NK-92 treated with Interleukin-12 subunit alpha and Interleukin-12 subunit beta, amount 100 ng/mL, for 24 hours (cell line): Measurements from ENCODE around the gene CAPNS1.

Experiments used
- DNase-seq: peaks from one replicate; lab custom pipeline; 2025; lab: John Stamatoyannopoulos, UW

Gene CAPNS1

DNA sequence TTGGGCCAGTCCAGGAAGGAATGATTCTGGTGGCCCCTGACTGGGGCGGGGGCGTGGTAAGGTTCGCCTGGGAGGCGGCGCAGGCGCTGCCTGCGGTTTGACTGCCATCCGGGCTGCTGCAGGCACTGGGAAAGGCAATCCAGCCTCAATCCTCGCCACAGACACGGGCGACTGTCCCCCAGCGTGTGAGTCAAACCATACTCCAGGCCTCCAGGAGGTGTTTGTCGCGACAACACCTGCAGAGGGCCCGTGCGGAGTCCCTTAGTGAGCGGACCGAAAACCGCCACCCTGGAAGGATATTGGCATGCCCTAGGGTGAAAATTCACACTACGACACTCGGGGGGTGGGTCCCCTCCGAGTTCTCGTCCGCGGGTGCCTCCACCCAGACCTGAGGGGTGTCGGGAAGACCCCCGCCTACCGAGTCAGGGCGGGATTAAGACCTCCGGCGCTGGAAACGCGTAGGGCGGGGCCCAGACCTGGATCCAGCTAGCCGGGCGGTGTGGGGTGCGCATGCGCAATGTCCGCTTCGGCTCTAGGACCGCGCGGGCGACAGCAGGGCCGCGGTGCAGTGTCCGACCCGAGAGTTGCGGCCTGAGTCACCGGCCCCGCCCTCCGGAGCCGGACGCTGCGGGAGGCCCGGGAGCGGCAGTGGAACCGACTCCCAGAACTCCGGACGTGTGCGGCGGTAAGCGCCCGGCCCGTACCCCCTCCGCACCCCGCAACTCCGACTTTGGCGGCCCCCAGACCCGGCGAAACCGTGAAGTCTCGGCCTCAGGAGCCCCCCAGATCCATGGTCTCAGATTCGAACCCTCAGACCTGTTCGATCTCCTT is at the start of gene CAPNS1:
Gene CAPNS1, plus strand, starts transcription at position 594 of the 831 bp plus-strand sequence. CDS start 946 bp downstream, outside the sequence.
- peak; percentile 93 for DNase-seq

- no peak for DNase-seq
Observed at GRCh38 chr19:36090910-36091695, 48.8 kb upstream of the CAPNS1 start.

DNA sequence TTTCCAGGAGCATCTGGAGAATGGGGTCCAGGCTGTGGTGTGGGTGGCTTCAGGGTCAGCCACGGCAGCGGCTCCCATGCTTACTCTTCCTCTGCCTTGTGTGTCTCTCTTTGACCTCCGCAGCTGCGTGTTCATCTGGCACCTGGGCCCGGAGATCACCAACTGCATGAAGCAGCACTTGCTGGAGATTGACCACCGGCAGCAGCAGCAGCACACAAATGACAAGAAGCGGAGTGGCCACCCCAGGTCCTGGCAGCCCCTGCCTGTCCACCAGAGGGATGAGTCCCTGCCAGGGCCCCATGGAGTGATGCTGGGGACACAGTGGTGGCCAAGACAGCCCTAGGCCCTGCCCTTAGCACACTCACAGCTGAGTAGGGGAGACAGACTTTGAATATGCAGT is 47.3 kb upstream of the CAPNS1 start:
- no peak for DNase-seq

DNA sequence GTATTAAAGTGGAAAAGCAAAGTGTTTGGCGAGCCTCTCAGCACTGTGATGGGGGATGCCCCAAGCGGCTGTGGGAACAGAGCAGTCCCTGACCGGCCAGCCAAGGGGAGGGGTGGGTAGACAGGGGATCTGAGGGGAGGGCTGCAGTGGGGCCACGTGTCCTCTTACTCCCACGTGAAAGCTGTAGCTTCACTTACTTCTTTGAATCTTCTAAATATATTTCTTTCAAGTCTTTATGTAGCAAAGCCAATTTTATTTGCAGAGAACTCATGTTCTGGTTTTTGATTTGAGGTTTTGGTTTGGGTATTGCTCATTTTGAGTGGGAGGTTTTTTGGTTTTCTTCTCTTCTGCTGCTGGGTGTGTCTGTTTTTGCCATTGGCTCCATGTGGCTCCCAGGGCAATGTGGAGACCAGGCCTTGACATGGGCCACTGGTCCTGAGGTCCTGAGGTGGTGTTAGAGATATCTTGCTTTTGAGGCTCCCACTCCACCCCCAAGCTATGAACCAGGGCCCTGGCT is 46.7 kb upstream of the CAPNS1 start:
- DNase-seq: no peak

- no peak for DNase-seq
Observed at GRCh38 chr19:36093687-36094086, 46.2 kb upstream of the CAPNS1 start.

GRCh38 chr19:36097036-36097435 is 42.8 kb upstream of the CAPNS1 start:
- DNase-seq: no peak

GRCh38 chr19:36099166-36099785 is 40.6 kb upstream of the CAPNS1 start:
- no peak for DNase-seq

- DNase-seq: no peak
Observed at GRCh38 chr19:36100476-36100875, 39.4 kb upstream of the CAPNS1 start.

DNA sequence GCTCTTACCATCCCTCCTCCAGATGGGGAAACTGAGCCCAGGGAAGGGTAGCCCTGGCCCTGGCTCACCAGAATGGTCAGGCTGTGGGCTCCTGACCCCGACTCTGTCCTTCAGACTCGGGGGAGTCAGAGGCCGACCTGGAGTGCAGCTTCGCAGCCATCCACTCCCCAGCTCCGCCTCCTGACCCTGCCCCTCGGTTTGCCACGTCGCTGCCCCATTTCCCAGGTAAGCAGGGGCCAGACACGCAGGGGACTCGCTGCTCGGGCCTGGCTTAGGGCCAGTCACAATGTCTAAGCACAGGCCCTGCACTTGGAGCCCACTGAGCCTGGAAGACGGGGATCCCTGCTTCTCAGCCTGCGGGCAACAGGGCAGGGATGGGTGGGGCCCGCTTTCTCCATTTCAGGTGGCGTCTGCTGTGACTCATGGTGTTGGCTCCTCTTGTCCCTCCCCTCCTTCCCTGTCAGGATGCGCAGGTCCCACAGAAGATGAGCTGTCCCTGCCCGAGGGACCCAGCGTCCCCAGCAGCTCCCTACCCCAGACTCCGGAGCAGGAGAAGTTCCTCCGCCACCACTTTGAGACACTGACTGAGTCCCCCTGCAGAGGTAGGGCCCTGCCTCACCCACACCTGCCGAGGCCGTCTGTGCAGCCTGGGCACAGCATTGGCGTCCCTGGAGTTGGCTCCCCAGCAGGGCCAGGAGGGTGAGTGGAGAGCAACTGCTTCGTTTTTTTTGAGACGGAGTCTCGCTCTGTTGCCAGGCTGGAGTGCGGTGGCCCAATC is 38.1 kb upstream of the CAPNS1 start:
- no peak for DNase-seq

- no peak for DNase-seq
Observed at GRCh38 chr19:36103040-36103626, 36.7 kb upstream of the CAPNS1 start.

GRCh38 chr19:36103842-36104552 is 35.9 kb upstream of the CAPNS1 start:
- no peak for DNase-seq

GRCh38 chr19:36106441-36106840 is 33.4 kb upstream of the CAPNS1 start:
- no peak for DNase-seq

DNA sequence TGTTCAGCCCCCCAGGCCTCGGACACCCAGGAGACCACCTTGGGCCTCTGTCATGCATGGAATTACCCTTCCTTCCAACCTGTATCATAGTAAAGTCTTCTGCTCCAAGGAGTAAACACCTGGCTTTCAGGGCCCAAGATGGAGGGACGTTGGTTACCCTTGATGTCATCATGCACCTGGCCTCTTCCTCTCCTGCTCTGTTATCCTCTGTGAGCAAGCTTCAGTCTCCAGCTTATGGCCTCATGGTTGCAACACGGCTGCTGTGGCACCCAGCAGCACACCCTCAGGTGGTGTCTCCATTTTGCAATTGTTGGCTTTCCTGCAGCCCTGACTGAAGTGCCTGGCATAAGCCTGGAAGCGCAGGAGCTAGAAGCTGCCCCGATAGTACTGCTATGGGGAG is 32.9 kb upstream of the CAPNS1 start:
- DNase-seq: no peak

- no peak for DNase-seq
Observed at GRCh38 chr19:36108684-36109083, 31.2 kb upstream of the CAPNS1 start.

DNA sequence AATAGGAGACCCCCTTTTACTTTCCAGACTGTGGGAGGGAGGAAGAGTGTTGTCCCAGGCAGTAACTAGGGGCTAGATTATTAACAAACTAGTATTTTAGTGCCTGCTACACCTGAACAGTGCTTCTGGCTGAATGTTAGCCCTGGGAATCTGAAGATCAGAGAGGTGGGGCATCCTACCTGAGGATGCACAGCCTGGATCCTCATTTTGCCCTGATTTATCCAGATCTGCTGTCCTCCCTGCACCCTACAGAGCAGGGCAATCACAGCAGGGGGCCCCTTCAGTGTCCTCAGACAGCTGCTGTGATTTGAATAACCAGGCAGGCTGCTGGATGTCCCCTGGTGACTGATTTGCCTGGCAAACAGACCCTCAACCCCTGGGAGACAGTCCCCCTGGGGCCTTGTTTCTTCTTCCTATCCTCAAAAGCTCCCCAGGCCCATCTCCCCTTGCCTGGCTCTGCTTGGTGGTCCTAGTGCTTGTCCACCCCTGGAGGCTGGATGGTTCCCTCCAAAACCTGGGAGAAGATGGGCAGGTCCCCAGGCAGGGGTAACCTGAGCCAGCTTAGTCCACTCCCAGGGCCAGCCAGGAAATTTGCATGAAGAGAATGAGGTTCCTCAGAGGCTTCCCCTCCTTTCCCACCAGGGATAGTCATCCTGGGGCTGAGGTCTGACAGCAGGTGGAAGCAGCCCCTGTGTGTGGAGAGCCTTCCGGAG is 29.2 kb upstream of the CAPNS1 start, which contains the start of gene OVOL3:
Gene OVOL3, plus strand, starts transcription at position 657 of the 713 bp plus-strand sequence. CDS start 60 bp downstream, outside the sequence.
- no peak for DNase-seq

DNA sequence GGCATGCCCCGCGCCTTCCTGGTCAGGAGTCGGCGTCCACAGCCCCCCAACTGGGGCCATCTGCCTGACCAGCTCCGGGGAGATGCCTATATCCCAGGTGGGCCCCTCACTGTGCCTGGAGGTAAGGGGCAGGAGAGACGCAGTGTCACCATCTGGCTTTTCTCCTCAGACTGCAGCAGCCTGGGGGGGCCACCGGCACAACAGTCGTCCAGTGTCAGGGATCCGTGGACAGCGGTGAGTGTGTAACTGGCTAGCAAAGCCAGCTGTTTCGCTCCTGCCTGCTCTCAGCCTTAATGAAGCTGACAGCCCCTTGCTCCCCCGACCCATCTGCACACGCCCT is 28.7 kb upstream of the CAPNS1 start:
- no peak for DNase-seq

DNA sequence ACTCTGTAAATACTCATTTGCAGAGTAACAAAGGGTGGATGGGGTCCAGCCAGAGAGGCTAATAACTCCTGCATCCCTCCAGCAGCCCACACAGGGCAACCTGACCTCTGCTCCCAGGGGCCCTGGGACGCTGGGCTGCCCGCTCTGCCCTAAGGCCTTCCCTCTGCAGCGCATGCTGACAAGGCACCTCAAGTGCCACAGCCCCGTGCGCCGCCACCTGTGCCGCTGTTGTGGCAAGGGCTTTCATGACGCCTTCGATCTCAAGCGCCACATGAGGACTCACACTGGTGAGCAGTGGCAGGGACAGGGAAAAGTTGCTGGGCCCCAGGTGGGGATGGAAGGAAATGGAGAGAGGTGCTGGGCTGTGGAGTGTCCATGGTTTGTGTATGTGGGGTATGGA is 27.2 kb upstream of the CAPNS1 start:
- DNase-seq: no peak

DNA sequence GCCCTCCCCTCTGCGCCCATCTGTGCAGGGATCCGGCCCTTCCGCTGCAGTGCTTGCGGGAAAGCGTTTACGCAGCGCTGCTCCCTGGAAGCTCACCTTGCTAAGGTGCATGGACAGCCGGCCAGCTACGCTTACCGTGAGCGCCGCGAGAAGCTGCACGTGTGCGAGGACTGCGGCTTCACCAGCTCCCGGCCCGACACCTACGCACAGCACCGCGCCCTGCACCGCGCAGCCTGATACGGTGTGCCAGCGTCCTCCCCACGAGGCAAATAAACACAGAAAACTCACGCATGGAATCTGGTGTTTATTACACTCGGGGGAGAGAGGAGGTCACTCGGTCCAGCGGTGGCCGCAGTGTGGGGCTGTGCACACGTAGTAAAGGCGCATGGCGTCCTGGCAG is 26.4 kb upstream of the CAPNS1 start:
- DNase-seq: no peak

- no peak for DNase-seq
Observed at GRCh38 chr19:36113894-36114720, 25.8 kb upstream of the CAPNS1 start.
